K562 (cell line): Measurements from ENCODE around the gene SMG5. TPM values are rescaled to one million over a fixed set of nuclear protein-coding genes. Genes with fewer than 3 reads are reported as not detected.
A peak's percentile ranks its signal among the peaks of the same experiment; 100 is the strongest.

ENCODE experiments used
- ATAC-seq: fragments of 200-7000 bp; cut with Tn5 transposase; 3 replicates; pipeline ENCODE4 v1.9.1; 2020; ENCODE audit warnings: moderate library complexity
- BruUV-seq: library from RNA; stranded (reverse); fragments of 400-500 nt; replicated peaks from 2 replicates; lab custom pipeline; 2021; lab: Mats Ljungman, UMichigan
- CTCF ChIA-PET: fragments of 300-600 bp; formaldehyde crosslinking; extraction: SDS; loops from one replicate; lab custom pipeline; 2021; ENCODE audit warnings: low intra/inter-chr PET ratio; lab: Yijun Ruan, JAX
- POLR2A ChIA-PET: fragments of 300-600, 350-650 bp; sonication (Branson Sonifier 250); formaldehyde crosslinking; extraction: SDS; loops from one replicate; lab custom pipeline; 2021; ENCODE audit warnings: antibody characterized with exemption, inconsistent platforms; lab: Yijun Ruan, JAX
- DNase-seq, 4 experiments: peaks; one replicate each; pipeline versions ENCODE4 v3.0.0 to v3.0.0-alpha.2; 2011 to 2018; ENCODE audit warnings: low spot score in 3 of 4, mixed read lengths in 3 of 4; ENCODE audit errors: extremely low read depth in 1 of 4
- FAIRE-seq: peaks from 2 replicates; lab custom pipeline; 2011; peaks lifted over from hg19 to GRCh38; lab: Jason Lieb, UNC
- H2AFZ ChIP-seq: 2 replicates; pipeline ENCODE4 v1.6.0; 2011; ENCODE audit warnings: low read depth, low read length, control low read depth, inconsistent platforms
- H3K27ac ChIP-seq: fragments of 200-600 bp; 3 replicates; pipeline ENCODE4 v1.8.0; 2011; ENCODE audit warnings: low read depth, mild to moderate bottlenecking, control low read depth, inconsistent platforms, low read length, moderate library complexity, mixed read lengths; ENCODE audit errors: extremely low read depth
- H3K27me3 ChIP-seq, 2 experiments: fragments of 300-600 bp in 1 of 2; 2 replicates in 1 of 2; 3 replicates in 1 of 2; pipeline versions ENCODE4 v1.6.0 to v1.8.0; 2011; ENCODE audit warnings: inconsistent platforms in 2 of 2, low read length in 2 of 2, mild to moderate bottlenecking in 1 of 2, mixed read lengths in 1 of 2, moderate library complexity in 1 of 2; ENCODE audit not compliant: control insufficient read depth in 2 of 2, insufficient read depth in 2 of 2
- H3K36me3 ChIP-seq: fragments of 300-600 bp; 3 replicates; pipeline ENCODE4 v1.8.0; 2011; ENCODE audit warnings: mild to moderate bottlenecking, low read length, inconsistent platforms; ENCODE audit not compliant: control insufficient read depth, insufficient read depth
- H3K4me1 ChIP-seq, 2 experiments: fragments of 200-600 bp in 1 of 2; replicated peaks in 1 of 2; 2 replicates in 1 of 2; 3 replicates in 1 of 2; pipeline versions ENCODE4 v1.5.1 to v1.8.0; 2011; ENCODE audit warnings: inconsistent platforms in 2 of 2, low read length in 2 of 2, mild to moderate bottlenecking in 1 of 2, mixed read lengths in 1 of 2, moderate library complexity in 1 of 2; ENCODE audit not compliant: control insufficient read depth in 2 of 2, insufficient read depth in 2 of 2
- H3K4me2 ChIP-seq: 2 replicates; pipeline ENCODE4 v1.6.1; 2011; ENCODE audit warnings: low read length, control low read depth, inconsistent platforms, mixed read lengths; ENCODE audit not compliant: insufficient read depth
- H3K4me3 ChIP-seq: fragments of 200-600 bp; sonication (generic), shearing (Covaris generic); 2 replicates; pipeline ENCODE4 v1.5.1; 2016; ENCODE audit warnings: control low read depth, inconsistent platforms
- H3K79me2 ChIP-seq: fragments of 200-600 bp; 3 replicates; pipeline ENCODE4 v1.8.0; 2011; ENCODE audit warnings: low read length, inconsistent platforms; ENCODE audit not compliant: control insufficient read depth, insufficient read depth
- H3K9ac ChIP-seq, 2 experiments: 2 replicates each; pipeline versions ENCODE4 v1.6.0 to v1.6.1; 2011; ENCODE audit warnings: low read depth in 2 of 2, low read length in 2 of 2, control low read depth in 1 of 2, inconsistent platforms in 1 of 2, mild to moderate bottlenecking in 1 of 2, mixed read lengths in 1 of 2; ENCODE audit not compliant: insufficient read depth in 1 of 2
- H3K9me1 ChIP-seq: one replicate; pipeline ENCODE4 v1.6.0; 2011; ENCODE audit warnings: inconsistent platforms, mild to moderate bottlenecking, low read length, moderate library complexity; ENCODE audit not compliant: control insufficient read depth, insufficient read depth
- H3K9me3 ChIP-seq: replicated peaks from 2 replicates; pipeline ENCODE4 v1.5.1; 2011; ENCODE audit warnings: low read depth, low read length, inconsistent platforms; ENCODE audit not compliant: control insufficient read depth, insufficient read depth
- H4K20me1 ChIP-seq: replicated peaks from 2 replicates; pipeline ENCODE4 v1.6.1; 2011; ENCODE audit warnings: low read length, inconsistent platforms, mixed read lengths; ENCODE audit not compliant: control insufficient read depth, insufficient read depth
- BRF2 ChIP-seq: IDR thresholded peaks from 3 replicates; pipeline ENCODE4 v1.6.1; 2011; ENCODE audit warnings: borderline replicate concordance, mild to moderate bottlenecking; ENCODE audit not compliant: insufficient read length, insufficient read depth
- CBFA2T2 ChIP-seq: fragments of 450-650 bp; conservative IDR thresholded peaks from 2 replicates; pipeline ENCODE4 v1.6.1; 2017; ENCODE audit warnings: mild to moderate bottlenecking
- CCNT2 ChIP-seq: IDR thresholded peaks from 2 replicates; pipeline ENCODE4 v1.6.1; 2011; ENCODE audit warnings: borderline replicate concordance, low read depth, mild to moderate bottlenecking, moderate library complexity, mixed read lengths, low read length; ENCODE audit not compliant: insufficient read length; ENCODE audit errors: extremely low read depth
- FOXA3 ChIP-seq, 2 experiments: fragments of 450-650 bp in 1 of 2; sonication (generic) in 1 of 2; formaldehyde crosslinking; IDR thresholded peaks in 1 of 2; conservative IDR thresholded peaks in 1 of 2; 2 replicates each; pipeline versions ENCODE4 v1.4.0 to v1.8.0; 2020 to 2022; ENCODE audit warnings: mild to moderate bottlenecking in 2 of 2, missing genetic modification reagents in 1 of 2
- JUND ChIP-seq, 2 experiments: IDR thresholded peaks; 2 replicates in 1 of 2; 3 replicates in 1 of 2; pipeline ENCODE4 v1.6.1; 2011; ENCODE audit warnings: borderline replicate concordance in 2 of 2, low read depth in 2 of 2, low read length in 2 of 2, improper control_type of control experiment in 1 of 2, missing biosample characterization in 1 of 2, missing genetic modification characterization in 1 of 2, missing genetic modification reagents in 1 of 2
- NFIX ChIP-seq: fragments of 250-450 bp; sonication (Bioruptor Pico); IDR thresholded peaks from 2 replicates; pipeline ENCODE4 v1.4.0; 2020; ENCODE audit warnings: low read depth, mild to moderate bottlenecking, moderate library complexity
- NR2F6 ChIP-seq: fragments of 450-650 bp; formaldehyde crosslinking; IDR thresholded peaks from 2 replicates; pipeline ENCODE4 v1.4.0; 2020; ENCODE audit warnings: mild to moderate bottlenecking
- NR3C1 ChIP-seq: sonication (generic); formaldehyde crosslinking; IDR thresholded peaks from 2 replicates; pipeline ENCODE4 v1.8.1; 2022; ENCODE audit warnings: missing genetic modification reagents
- PHF21A ChIP-seq: fragments of 450-650 bp; IDR thresholded peaks from 2 replicates; pipeline ENCODE4 v1.6.1; 2017; ENCODE audit warnings: low read depth, borderline replicate concordance
- SMARCE1 ChIP-seq: fragments of 450-650 bp; IDR thresholded peaks from 2 replicates; pipeline ENCODE4 v1.7.1; 2016; ENCODE audit warnings: mild to moderate bottlenecking
- SPI1 ChIP-seq: IDR thresholded peaks from 2 replicates; pipeline ENCODE4 v1.6.1; 2011; ENCODE audit warnings: low read depth, low read length, control low read depth, borderline replicate concordance
- TCF3 ChIP-seq: sonication (generic); formaldehyde crosslinking; IDR thresholded peaks from 2 replicates; pipeline ENCODE4 v1.4.0; 2020; ENCODE audit warnings: mild to moderate bottlenecking, missing genetic modification reagents
- ZBTB1 ChIP-seq: sonication (generic); formaldehyde crosslinking; IDR thresholded peaks from 2 replicates; pipeline ENCODE4 v1.8.1; 2023; ENCODE audit warnings: missing genetic modification reagents, low read depth, mild to moderate bottlenecking, borderline replicate concordance
- ZBTB8A ChIP-seq: fragments of 450-650 bp; IDR thresholded peaks from 2 replicates; pipeline ENCODE4 v1.6.1; 2018; ENCODE audit warnings: mild to moderate bottlenecking, moderate library complexity; ENCODE audit not compliant: partially characterized antibody
- ZEB2 ChIP-seq: fragments of 450-650 bp; IDR thresholded peaks from 2 replicates; pipeline ENCODE4 v1.6.1; 2016
- ZFP30 ChIP-seq: fragments of 250-450 bp; sonication (Bioruptor Pico); IDR thresholded peaks from 2 replicates; pipeline ENCODE4 v1.8.0; 2022; ENCODE audit warnings: moderate library complexity, mild to moderate bottlenecking, inconsistent platforms, borderline replicate concordance
- ZNF143 ChIP-seq: sonication (generic); formaldehyde crosslinking; IDR thresholded peaks from 2 replicates; pipeline ENCODE4 v1.9.0; 2022; ENCODE audit warnings: mild to moderate bottlenecking, missing genetic modification reagents
- ZNF668 ChIP-seq: fragments of 250-450 bp; sonication (Bioruptor Pico); IDR thresholded peaks from 2 replicates; pipeline ENCODE4 v1.8.0; 2022; ENCODE audit warnings: mild to moderate bottlenecking, inconsistent platforms
- ZZZ3 ChIP-seq: fragments of 450-650 bp; IDR thresholded peaks from 2 replicates; pipeline ENCODE4 v1.6.1; 2016; ENCODE audit warnings: antibody characterized with exemption, mild to moderate bottlenecking, moderate library complexity
- WGBS: fragments of 100-300 bp; shearing (Covaris generic); methylation state at CpG from one replicate; pipeline ENCODE4 v1.1.6; 2016; ENCODE audit warnings: low coverage, mixed read lengths; ENCODE audit not compliant: insufficient coverage; ENCODE audit errors: missing lambda C conversion rate; 5-methylcytosine and 5-hydroxymethylcytosine counted together
- in situ Hi-C: fragments of 300-500 bp; cut with MboI; formaldehyde crosslinking; loops from 4 replicates; pipeline ENCODE4 v1.15.0; 2018; ENCODE audit warnings: inconsistent platforms, mixed read lengths
- intact Hi-C: fragments of 100-400 bp; cut with micrococcal nuclease; formaldehyde crosslinking; loops from 2 replicates; pipeline ENCODE4 v1.14.2; 2022
- polyA plus RNA-seq, 8 experiments: library from polyadenylated mRNA; depleted of rRNA in 4 of 8; stranded (reverse) in 5 of 8; unstranded in 3 of 8; fragments of >200 nt; fragmentation: Nextera tagmentation in 2 of 8; fragmentation: Illumina TruSeq in 1 of 8; extraction: Ambion mirVana in 2 of 8; extraction: Trizol in 1 of 8; gene quantifications; 2 replicates each; pipeline versions ENCODE4 v1.2.1 to v1.2.3, GENCODE V29; 2011 to 2014; ENCODE audit warnings: inconsistent platforms in 1 of 8, missing spikeins in 1 of 8
- total RNA-seq, 7 experiments: library from RNA; depleted of rRNA in 6 of 7; stranded (reverse); fragments of >200 nt in 6 of 7; fragmentation: Illumina TruSeq in 2 of 7; extraction: Trizol in 2 of 7; gene quantifications; 2 replicates each; pipeline versions ENCODE4 v1.2.1 to v1.2.3, GENCODE V29; 2011 to 2021; ENCODE audit warnings: low replicate concordance in 1 of 7

The SMG5 gene
- total and polyA plus RNA-seq, 9 of the 15 experiments (the other 6 are each of a cell fraction or from before 2014, with no cell fraction given): 1.4 to 85.9 (median 53.0) TPM

- in situ Hi-C loops: no loop called here
- ChIA-PET POLR2A (interaction anchor here (0.6 to 1.8 kb wide), 2 partner anchors 13 to 176 kb away, joined by 3 to 6 read pairs; no protein-coding TSS in a partner anchor), CTCF (no interaction called here)
- TF ChIP-seq NFIX (CRISPR knock-in tag) (no peak), SPI1 (no peak), TCF3 (no peak), FOXA3 (CRISPR knock-in tag; conservative IDR thresholded peaks at IDR 0.05 in 1 of 2, IDR thresholded peaks at IDR 0.05 in 1 of 2) (no peak), ZBTB8A (no peak), SMARCE1 (no peak), ZNF143 (no peak), ZZZ3 (no peak), ZNF668 (CRISPR knock-in tag) (no peak), CBFA2T2 (no peak), ZFP30 (CRISPR knock-in tag) (no peak), ZBTB1 (CRISPR knock-in tag) (no peak), CCNT2 (no peak), NR3C1 (no peak), PHF21A (no peak), BRF2 (no peak), NR2F6 (CRISPR knock-in tag) (no peak), JUND (IDR thresholded peaks at IDR 0.05; ENCODE audit: borderline replicate concordance, low read depth, low read length) (no peak), JUND (tag; IDR thresholded peaks at IDR 0.05; ENCODE audit: borderline replicate concordance, low read depth, low read length) (no peak), ZEB2 (no peak)
- Histone ChIP-seq H3K9me1 (no peaks in the 10 kb centered on the region), H3K9me3 (no peaks in the 10 kb centered on the region), H3K27ac (no peak overlapping the region), H3K9ac (peak overlapping the region in 1 of 2 experiments; percentile 13; a peak in 1 of 4 replicates), H3K36me3 (peaks cover 86% of the 10 kb centered on the region), H3K4me1 (peaks cover 10 to 13% of the 10 kb centered on the region in 2 experiments; a peak in 4 of 5 replicates), H2AFZ (no peak overlapping the region), H3K4me3 (no peak overlapping the region), H3K4me2 (no peak overlapping the region), H3K27me3 (no peaks in the 10 kb centered on the region), H3K79me2 (no peaks in the 10 kb centered on the region), H4K20me1 (no peaks in the 10 kb centered on the region)
- no TSS peak for BruUV-seq
- no peak for ATAC-seq
- intact Hi-C loops: no loop called here
- no peak for DNase-seq
- 93% methylated on average over 6 of the region's 8 CpGs for WGBS
- FAIRE-seq: no peak
These were observed 23.8 kb downstream of the SMG5 start for GRCh38 chr1:156258859-156259258.
